ENCODE results near the gene PEG3. TPM values are rescaled to one million over a fixed set of nuclear protein-coding genes. Genes with fewer than 3 reads are reported as not detected.

The PEG3 gene
- total RNA-seq, 5 donors from 2014 or later (not counting 1 experiment from before 2014, with no cell fraction given) = 0.09 to 1.5 (median 0.49) TPM; not detected in 1

Other genes with a start within 250 kb of the PEG3 start
- 10 to 100 TPM in 1 of 5 donors, 1 to 10 TPM in 4; 5.1 to 10.4 (median 9.3) TPM for gene ZNF71, start 245.4 kb downstream of the PEG3 start, total RNA-seq
- gene SMIM17, start 197.6 kb downstream of the PEG3 start, total RNA-seq = not detected
- 10 to 100 TPM in 1 of 5 donors, 1 to 10 TPM in 2, under 1 TPM in 2; 0.28 to 11.7 (median 4.0) TPM for gene ZNF835, start 169.0 kb downstream of the PEG3 start, total RNA-seq
- not detected for gene ZIM2, start within 50 bp of the PEG3 start, total RNA-seq